HG02973 (cell line): ENCODE measurements around the gene TNFSF10.
A peak's percentile ranks its signal among the peaks of the same experiment; 100 is the strongest.
"Not testable (repeated sequence)": the region's sequence is repeated elsewhere in the genome, so short reads cannot be mapped to it uniquely, and the experiment has no call there.

ENCODE experiments used
- ATAC-seq: cut with Tn5 transposase; IDR thresholded peaks from one replicate; pipeline ENCODE4 v1.9.1; 2021; ENCODE audit warnings: moderate library complexity; ENCODE audit not compliant: unreplicated experiment

Gene TNFSF10

DNA sequence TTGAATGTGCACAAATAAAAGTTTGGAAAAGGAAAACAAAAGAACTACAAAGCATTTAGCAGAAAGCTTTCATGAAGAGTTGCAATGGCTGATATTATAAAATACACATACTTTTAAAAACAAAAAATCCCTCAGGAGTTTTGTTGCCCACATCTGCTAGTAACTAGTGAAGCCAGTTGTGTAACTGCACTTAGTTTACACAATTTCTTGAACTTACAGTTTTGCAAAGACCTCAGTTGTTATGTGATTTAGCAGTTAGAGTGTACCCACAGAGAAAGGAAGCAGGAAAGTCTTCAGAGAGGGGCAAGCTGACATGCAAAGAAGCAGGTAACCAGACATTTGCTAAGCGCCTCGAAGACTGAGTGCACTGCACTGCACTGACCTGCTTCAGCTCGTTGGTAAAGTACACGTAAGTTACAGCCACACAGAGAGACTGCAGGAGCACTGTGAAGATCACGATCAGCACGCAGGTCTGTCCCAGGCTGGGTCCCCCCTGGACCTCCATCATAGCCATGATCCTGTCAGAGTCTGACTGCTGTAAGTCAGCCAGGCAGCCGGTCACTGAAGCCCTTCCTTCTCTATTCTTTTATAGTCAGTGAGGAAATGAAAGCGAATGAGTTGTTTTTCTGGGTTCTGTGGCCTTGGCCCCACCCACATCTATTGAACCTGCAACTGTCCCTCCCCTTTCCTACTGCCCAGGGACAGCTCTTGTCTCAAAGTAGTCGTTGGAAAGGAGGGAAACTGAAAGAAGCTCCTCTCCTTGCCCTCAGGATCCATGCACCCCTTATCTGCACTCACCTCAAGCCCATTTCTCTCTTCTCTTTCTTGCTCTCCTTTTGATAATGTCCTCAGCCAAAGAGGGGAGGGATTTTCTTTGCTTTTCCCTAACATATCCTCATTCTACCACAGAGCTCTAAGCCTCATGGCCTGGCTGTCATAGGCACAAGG is at the start of gene TNFSF10:
Gene TNFSF10 (minus strand): TSS at position 560 of the 948 bp plus-strand sequence. CDS start 46 bp downstream, at position 514.
- peak; percentile 86 for ATAC-seq

DNA sequence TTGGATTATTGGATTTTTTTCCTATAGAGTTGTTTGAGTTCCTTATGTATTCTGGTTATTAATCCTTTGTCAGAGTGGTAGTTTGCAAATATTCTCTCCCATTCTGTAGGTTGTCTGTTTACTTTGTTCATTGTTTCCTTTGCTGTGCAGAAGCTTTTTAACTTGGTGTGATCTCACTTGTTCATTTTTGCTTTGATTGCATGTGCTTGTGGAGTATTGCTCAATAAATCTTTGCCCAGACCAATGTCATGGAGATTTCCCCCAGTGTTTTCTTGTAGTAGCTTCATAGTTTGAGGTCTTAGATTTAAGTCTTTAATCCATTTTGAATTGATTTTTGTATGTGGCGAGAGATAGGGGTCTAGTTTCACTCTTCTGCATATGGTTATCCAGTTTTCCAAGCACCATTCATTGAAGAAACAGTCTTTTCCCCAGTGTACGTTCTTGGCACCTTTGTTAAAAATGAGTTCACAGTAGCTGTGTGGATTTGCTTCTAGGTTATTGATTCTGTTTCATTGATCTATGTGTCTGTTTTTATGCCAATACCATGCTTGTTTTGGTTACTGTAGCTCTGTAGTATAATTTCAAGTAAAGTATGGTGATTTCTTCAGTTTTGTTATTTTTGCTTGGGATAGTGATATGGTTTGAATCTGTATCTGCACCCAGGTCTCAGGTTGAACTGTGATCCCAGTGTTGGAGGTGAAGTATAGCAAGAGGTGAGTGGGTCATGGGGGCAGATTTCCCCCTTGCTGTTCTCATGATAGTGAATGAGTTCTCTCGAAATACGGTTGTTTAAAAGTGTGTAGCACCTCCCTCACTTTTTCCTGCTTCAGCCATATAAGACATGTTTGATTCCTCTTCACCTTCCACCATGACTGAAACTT is 46.1 kb upstream of the TNFSF10 start:
- no peak for ATAC-seq

DNA sequence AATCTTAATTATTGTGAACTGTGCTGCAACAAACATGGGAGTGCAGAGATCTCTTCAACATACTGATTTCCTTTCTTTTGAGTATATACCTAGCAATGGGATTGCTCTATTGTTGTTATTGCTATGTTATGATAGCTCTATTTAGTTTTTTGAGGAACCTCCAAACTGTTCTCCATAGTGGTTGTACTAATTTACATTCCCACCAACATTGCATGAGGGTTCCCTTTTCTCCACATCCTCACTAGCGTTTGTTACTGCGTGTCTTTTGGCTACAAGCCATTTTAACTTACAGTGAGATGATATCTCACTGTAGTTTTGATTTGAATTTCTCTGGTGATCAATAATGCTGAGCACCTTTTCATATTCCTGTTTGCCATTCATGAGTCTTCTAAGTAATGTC is 45.5 kb upstream of the TNFSF10 start:
- no peak for ATAC-seq

DNA sequence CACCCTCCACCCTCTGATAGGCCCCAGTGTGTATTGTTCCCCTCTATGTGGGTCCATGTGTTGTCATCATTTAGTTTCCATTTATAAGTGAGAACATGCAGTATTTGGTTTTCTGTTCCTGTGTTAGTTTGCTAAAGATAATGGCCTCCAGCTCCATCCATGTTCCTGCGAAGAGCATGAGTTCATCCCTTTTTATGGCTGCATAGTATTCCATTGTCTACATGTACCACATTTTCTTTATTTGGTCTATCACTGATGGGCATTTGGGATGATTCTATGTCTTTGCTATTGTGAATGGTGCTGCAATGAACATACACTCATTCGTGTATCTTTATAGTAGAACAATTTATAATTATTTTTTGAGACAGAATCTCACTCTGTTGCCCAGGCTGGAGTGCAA is 43.6 kb upstream of the TNFSF10 start:
- ATAC-seq = not testable (repeated sequence)

DNA sequence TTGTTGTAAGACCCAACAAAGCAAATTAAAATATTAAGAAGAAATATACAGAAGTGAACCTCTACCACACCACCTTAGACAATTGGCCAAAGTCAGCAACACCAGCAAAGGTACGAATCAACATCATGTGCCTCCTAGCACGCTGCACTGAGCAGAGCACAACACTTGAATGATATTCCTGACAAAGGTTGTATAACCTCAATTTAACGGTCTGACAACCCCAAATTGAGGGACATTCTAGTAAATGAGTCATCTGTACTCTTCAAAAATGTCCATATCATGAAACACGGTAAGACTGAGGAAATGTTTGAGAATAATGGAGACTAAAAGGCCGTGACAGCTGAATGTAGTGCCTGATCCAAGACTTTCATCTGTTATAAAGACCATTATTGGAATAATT is 41.3 kb upstream of the TNFSF10 start:
- ATAC-seq = no peak

DNA sequence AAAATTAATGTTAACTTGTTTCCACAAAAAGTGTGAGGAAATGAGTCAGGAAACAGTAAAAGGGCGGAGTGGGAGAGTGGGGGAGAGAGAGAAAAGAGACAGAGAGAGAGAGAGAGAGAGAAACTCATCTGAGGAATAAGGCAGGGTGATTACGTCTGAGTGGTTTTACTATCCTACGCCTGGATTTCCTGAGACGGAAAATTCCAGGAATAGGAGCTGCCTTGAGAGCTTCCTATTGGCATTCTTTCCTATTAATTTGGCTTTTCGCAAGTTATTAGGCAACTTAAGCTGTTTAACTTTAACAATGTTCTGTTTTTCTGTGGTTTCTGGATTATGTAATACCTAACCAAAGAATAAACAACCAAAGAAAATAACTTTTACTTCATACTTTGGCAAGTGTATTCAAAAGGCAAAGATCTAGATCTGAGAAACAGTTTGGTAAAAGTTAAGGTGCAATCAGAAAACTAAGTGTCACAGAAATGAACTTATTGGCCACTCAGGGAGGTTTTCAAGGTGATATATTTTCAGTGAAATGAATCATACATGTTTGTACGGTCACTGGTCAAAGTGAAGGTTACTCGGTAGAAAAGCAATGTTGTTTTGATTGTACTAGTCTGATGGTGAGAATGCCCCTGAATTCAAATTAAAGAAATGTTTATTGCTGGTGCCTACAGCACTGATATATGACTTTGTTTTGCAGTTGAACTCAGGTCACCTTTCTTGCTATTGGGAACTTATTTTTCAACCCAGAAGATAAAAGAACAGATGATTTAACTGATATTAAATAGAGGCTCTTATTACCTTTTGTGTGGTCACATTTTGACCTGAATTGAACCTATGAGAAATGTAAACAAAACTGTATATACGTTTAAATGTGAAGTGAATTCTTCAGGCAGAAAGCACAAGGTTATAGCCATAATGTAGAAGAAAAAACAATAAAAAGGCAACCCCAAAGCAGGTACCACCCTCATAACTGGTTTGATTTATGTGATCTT is 39.9 kb upstream of the TNFSF10 start:
- ATAC-seq = peak; percentile 63

DNA sequence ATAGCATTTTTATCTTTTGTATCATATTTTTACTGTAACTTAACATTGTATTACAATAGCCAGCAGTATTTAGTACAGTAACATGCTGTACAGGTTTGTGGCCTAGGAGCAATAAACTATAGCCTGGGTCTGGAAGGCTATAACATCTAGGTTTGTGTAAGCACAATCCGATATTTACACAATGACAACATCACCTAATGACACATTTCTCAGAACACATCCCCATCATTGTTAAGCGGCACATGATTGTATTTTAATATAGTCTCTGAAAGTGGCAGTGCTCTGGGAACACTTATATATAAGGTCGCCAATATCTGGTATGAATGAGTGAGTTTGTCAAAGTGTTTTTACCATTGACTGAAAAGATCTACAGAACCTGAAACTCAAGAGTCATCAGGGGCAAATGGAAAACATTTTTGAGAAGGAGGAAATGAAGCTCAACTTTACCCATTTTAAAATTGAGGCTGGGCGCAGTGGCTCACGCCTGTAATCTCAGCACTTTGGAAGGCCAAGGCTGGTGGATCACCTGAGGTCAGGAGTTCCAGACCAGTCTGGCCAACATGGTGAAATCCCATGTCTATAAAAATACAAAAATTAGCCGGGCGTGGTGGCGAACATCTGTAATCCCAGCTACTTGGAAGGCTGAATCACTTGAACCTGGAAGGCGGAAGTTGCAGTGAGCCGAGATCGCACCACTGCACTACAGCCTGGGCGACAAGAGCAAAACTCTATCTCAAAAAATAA is 38.8 kb upstream of the TNFSF10 start:
- ATAC-seq = peak; percentile 16

DNA sequence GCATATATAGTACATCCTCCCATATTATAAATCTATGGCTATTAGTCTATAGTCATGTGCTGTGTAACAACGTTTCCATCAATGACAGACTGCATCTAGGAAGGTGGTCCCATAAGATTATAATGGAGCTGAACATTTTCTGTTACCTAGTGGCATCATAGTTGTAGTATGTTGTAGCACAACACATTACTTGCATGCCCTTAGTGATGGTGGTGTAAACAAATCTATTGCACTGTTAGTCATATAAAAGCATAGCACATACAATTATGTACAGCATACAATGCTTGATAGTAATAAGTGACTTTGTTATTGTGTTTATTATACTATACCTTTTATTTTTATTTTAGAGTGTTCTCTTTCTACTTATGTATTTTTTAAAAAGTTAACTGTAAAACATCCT is 37.4 kb upstream of the TNFSF10 start:
- no peak for ATAC-seq

DNA sequence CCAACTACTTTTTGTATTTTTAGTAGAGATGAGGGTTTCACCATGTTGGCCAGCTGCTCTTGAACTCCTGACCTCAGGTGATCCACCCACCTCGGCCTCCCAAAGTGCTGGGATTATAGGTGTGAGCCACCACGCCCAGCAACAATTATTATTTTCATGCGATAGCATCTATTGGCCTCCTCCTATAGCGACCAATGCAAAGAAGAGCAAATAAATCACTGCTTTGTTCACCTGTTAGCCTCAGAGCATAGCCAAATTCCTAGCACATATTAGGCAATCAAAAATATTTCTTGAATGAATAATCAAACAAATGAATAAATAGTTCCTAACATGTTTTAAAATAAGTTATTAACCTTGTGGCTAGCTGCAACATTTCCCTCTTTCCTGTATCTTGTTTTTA is 36.8 kb upstream of the TNFSF10 start:
- no peak for ATAC-seq

DNA sequence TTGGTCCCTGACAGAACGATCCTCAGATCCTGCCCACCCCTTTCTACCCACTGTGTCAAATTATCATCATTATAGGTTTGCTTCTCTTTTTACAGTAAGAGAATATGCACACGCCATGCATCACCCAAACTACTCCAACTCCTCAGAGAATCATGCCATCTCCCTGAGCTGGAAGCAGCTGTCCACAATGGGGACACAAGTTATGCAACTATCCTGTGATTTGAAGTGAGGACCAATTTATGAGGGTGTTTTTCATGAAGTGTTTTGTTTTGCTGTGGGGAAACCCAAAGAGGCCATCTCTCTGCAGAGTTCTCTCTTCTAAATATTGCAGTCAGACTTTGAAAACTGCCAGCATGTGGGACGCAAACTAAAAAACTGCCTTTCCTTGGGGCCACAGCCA is 35.8 kb upstream of the TNFSF10 start:
- no peak for ATAC-seq

DNA sequence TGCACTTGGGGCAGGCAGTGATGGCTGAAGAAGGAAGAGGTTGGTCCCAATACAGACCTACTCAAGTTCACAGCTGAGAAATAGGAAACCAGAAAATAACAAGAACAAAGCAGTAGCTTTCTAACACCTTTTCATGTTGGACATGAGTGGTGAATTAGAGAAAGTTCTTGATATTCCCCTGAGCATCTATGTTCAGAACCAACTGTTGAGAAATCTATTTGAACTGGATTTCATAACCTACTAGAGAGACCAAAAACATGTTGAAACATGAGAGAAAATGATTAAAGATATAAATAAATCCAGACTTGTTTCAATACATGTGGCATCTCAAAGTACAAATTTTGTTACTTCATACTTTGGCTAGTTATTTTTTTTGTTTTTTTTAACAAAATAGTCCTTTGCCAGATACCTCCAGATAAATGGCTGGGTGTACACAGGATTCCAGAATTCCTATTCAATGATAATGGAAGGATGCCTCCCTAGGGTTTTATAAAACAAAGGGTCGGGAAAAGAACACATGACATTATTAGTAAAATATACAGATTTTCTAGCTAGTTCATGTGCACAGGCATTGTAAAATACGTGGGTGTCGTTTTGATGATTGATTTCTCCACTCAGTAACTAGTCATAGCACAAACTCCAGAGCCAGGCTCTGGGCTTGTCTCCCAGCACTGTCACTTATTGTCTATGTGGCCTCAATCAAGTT is 34.4 kb upstream of the TNFSF10 start:
- ATAC-seq = no peak

DNA sequence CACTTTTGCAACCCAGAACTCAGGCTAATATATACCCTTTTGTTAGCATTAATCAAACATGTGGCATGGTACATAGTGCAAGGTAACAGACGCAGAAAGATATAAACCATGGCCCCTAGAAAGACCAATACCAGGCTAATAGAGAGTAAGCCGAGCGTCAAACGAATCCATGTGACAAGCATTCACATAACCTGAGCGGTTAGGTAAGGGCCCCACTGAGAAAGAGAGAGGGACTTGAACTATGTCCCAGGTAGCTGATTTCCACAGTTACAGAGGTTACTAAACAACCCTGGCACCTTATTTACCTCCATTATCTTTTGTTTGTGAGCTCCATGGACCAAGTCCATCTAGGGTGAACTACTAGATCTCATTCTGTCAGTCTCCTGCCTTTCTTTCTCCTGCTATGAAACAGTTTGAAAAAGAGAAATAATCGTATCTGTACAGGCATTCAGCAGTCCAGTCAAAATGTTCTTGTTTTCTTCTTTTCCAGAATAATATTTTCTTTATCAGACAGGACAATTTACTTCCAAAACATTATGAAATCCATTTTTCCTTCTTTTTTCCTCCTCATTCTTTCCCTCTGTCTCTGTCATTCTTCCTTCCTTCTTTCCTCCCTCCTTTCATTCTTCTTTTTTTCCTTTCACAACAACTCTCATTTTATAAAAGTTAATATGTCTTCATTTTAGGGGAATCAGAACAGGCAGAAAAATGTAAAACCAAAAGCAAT is 30.5 kb upstream of the TNFSF10 start:
- no peak for ATAC-seq

DNA sequence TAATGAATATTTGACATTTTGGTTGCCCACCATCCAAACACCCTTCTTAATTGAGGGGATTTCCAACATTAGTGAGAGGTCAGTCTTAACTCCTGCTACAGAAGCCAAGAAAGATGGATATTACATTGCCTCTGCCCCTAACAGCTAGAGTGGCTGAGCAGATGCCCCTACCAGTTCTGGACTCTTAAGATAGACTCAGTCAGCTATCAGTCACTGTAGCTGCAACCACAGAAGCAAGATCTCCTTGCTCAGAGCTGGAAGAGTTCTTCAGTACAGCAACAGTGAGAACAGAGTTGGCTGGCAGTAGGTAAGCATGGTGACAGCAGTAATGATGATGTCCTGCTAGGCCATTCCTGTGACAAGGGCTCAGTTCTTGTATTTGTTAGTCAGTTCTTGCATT is 29.4 kb upstream of the TNFSF10 start:
- no peak for ATAC-seq

DNA sequence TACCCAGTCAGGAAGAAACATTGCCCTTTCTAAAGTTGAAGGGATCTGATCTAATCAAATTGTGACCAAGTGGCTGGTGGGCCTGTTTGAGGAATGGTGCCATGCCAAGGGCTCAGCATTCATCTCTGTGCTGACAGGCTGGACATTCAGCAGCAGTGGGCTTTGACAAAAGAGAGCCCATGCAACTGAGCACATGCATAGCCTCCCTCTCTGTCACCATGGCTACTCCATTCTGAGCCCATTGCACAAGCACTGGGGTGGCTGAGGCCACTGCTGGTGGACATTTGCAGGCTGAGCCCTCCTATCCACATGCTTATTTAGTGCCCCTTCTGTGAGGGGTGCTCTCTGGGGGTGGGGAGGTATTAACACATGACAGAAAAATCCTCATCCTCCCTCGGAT is 28.6 kb upstream of the TNFSF10 start:
- no peak for ATAC-seq

DNA sequence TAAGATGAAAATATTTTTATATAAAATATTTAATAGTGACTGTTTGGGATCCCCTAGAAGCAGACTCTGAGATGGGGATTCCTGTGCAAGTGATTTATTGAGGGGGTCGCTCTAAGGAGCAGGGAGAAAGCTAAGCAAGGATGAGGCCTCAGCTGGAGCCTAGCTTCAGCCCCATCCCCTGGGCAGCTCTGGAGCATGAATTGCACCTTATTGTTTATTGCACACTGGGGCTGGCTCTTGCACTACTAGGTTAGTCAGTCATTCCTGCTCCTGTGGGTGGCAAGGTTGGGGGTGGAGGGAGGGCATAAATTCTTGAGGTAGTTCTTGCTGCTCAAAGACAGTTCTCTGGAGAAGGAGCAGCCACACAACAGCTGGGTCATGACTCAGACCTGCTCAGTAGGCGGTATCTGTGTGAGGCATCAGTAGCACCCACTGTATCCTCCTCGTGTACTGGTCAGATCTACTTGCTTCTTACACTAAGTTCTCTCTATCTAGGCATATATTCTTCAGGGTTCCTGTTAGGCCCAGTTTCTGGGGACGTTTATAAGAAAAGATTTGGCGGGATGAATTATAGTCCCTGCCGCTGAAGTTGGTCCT is 27.2 kb upstream of the TNFSF10 start:
- peak; percentile 62 for ATAC-seq

DNA sequence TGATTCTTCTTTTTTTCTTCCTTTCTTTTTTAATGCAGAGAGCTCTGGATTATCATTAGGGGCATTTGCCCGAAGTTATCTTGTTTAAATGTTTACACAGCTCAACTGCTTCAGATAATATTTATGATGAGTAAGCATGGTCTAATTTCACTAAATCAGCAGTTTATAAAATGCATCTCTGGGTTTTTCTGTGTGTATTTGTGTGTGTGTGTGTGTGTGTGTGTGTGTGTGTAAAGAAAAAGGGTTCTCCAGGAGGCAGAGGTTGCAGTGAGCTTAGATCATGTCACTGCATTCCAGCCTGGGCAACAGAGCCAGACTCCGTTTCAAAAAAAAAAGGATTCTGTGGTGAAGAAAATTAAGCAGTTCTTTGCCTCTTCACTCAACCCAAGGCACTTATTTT is 25.9 kb upstream of the TNFSF10 start:
- no peak for ATAC-seq

DNA sequence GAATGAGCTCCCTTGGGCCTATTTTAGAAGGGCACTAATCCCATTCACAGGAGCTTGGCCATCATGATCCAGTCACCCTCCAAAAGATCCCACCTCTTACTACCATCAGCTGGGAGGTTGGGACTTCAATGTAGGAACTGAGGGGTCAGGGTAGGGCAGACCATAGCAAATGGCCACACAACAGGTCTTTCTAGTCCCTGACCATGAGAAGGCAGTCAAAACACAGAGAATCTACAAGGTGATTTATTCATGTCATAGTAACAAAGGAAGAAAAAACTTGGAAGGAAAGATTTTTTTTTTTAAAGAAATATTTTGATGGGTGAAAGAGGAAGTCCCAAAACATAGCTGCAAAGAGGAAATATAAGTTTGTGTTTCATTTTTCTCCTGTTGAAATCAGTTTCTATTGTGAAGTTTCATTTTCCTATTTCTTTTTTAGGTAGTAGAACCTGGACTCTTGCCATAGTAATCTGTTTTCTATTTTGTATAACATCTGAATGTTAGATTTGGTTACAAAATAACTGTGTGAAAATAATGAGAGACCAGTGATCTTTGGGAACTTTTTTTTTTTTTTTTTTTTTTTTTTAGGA is 23.5 kb upstream of the TNFSF10 start:
- peak; percentile 42 for ATAC-seq

DNA sequence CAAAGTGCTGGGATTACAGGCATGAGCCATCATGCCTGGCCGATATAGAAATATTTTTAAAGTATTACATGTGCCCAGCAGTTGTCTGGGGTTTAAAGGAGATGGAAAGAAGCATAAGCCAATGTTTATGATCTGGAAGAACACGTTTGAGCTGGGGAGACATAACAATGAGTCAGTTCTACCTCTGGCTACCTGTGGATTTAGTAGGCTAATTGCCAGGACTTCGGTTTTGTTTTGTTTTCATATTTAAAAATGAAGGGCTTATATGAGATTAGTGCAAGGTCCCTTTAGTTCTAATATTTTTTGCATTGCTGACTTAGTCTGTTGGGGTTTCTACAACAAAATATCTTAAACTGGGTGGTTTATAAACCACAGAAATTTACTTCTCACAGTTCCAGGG is 22.9 kb upstream of the TNFSF10 start:
- ATAC-seq = no peak
